GM21723 (cell line): Measurements from ENCODE around the gene NF1.
"Not testable (repeated sequence)": the region's sequence is repeated elsewhere in the genome, so short reads cannot be mapped to it uniquely, and the experiment has no call there.

Experiments
- ATAC-seq: cut with Tn5 transposase; IDR thresholded peaks from one replicate; pipeline ENCODE4 v1.9.1; 2021; ENCODE audit warnings: mild to moderate bottlenecking, moderate library complexity; ENCODE audit not compliant: unreplicated experiment

Gene NF1

GRCh38 chr17:31176143-31176542 is 81.4 kb downstream of the NF1 start:
- ATAC-seq, result not testable (repeated sequence)

- ATAC-seq, result not testable (repeated sequence)
Observed at GRCh38 chr17:31178951-31179350, 84.2 kb downstream of the NF1 start.

- no peak for ATAC-seq
Observed at GRCh38 chr17:31195305-31195704, 100.5 kb downstream of the NF1 start.

- no peak for ATAC-seq
Observed at GRCh38 chr17:31198026-31198425, 103.2 kb downstream of the NF1 start.

- not testable (repeated sequence) for ATAC-seq
Observed at GRCh38 chr17:31198666-31199065, 103.9 kb downstream of the NF1 start.

GRCh38 chr17:31200287-31200686 is 105.5 kb downstream of the NF1 start:
- no peak for ATAC-seq

- no peak for ATAC-seq
Observed at GRCh38 chr17:31202968-31203367, 108.2 kb downstream of the NF1 start.

- ATAC-seq, result no peak
Observed at GRCh38 chr17:31211352-31212012, 116.7 kb downstream of the NF1 start.

- ATAC-seq, result no peak
Observed at GRCh38 chr17:31216031-31216751, 121.4 kb downstream of the NF1 start.

- no peak for ATAC-seq
Observed at GRCh38 chr17:31224366-31224765, 129.6 kb downstream of the NF1 start.

- no peak for ATAC-seq
Observed at GRCh38 chr17:31225831-31226230, 131.1 kb downstream of the NF1 start.

GRCh38 chr17:31226373-31226772 is 131.6 kb downstream of the NF1 start:
- no peak for ATAC-seq

- no peak for ATAC-seq
Observed at GRCh38 chr17:31226950-31227349, 132.2 kb downstream of the NF1 start.

GRCh38 chr17:31231852-31232251 is 137.1 kb downstream of the NF1 start:
- no peak for ATAC-seq

- ATAC-seq, result no peak
Observed at GRCh38 chr17:31235110-31235509, 140.3 kb downstream of the NF1 start.

- no peak for ATAC-seq
Observed at GRCh38 chr17:31236137-31236536, 141.4 kb downstream of the NF1 start.

- no peak for ATAC-seq
Observed at GRCh38 chr17:31236712-31237111, 141.9 kb downstream of the NF1 start.

- ATAC-seq, result no peak
Observed at GRCh38 chr17:31241116-31241515, 146.3 kb downstream of the NF1 start.

GRCh38 chr17:31248986-31249834 is 154.4 kb downstream of the NF1 start:
- no peak for ATAC-seq

- no peak for ATAC-seq
Observed at GRCh38 chr17:31249835-31250141, 155.0 kb downstream of the NF1 start.

GRCh38 chr17:31250229-31250628 is 155.5 kb downstream of the NF1 start:
- no peak for ATAC-seq
